Effector memory CD8-positive, alpha-beta T cell (primary cell): ENCODE data around the gene LASP1.
"Not testable (repeated sequence)": the region's sequence is repeated elsewhere in the genome, so short reads cannot be mapped to it uniquely, and the experiment has no call there.

ENCODE experiments used
- ATAC-seq: fragments of 150-1000 bp; cut with Tn5 transposase; replicated peaks from 2 replicates; pipeline ENCODE4 v1.10.0; 2021; ENCODE audit warnings: mild to moderate bottlenecking, moderate library complexity
- DNase-seq, 3 experiments: peaks; one replicate each; pipeline ENCODE4 v3.0.0; 2021
- H3K27ac Mint-ChIP-seq, 2 donors: one replicate each; pipeline ENCODE4 v1.8.0; 2022; ENCODE audit warnings: mild to moderate bottlenecking in 2 of 2, mixed read lengths in 2 of 2, moderate library complexity in 2 of 2
- H3K27me3 Mint-ChIP-seq, 2 donors: one replicate each; pipeline ENCODE4 v1.8.0; 2022; ENCODE audit warnings: mixed read lengths in 2 of 2
- H3K36me3 Mint-ChIP-seq: one replicate; pipeline ENCODE4 v1.8.0; 2022; ENCODE audit warnings: mild to moderate bottlenecking, moderate library complexity, mixed read lengths; ENCODE audit not compliant: insufficient read depth
- H3K4me1 Mint-ChIP-seq, 2 donors: one replicate each; pipeline ENCODE4 v1.8.0; 2022; ENCODE audit warnings: low read depth in 2 of 2, mixed read lengths in 2 of 2
- H3K4me3 Mint-ChIP-seq, 2 donors: one replicate each; pipeline ENCODE4 v1.8.0; 2022; ENCODE audit warnings: mild to moderate bottlenecking in 2 of 2, mixed read lengths in 2 of 2, moderate library complexity in 2 of 2
- H3K9me3 Mint-ChIP-seq, 2 donors: one replicate each; pipeline ENCODE4 v1.8.0; 2022; ENCODE audit warnings: mixed read lengths in 2 of 2

Gene LASP1

DNA sequence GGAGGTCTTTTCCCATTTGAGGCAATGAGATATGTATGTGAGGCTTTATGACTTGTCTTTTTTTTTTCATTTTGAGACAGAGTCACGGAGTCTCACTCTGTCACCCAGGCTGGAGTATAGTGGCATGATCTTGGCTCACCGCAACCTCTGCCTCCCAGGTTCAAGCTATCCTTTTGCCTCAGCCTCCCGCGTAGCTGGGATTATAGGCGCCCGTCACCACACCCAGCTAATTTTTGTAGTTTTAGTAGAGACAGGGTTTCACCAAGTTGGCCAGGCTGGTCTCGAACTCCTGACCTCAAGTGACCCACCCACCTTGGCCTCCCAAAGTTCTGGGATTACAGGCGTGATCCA, 41.8 kb downstream of the LASP1 start:
- H3K4me3 Mint-ChIP-seq: peak overlapping the region in 1 of 2 donors; percentile 51
- H3K9me3 Mint-ChIP-seq, ATAC-seq, H3K27me3 Mint-ChIP-seq, DNase-seq: not testable (repeated sequence)
- H3K36me3 Mint-ChIP-seq: peaks cover 84% of the 10 kb centered on the region
- H3K27ac Mint-ChIP-seq: peak overlapping the region; percentile 86 to 89
- H3K4me1 Mint-ChIP-seq: peaks cover 18 to 48% of the 10 kb centered on the region in 2 donors

DNA sequence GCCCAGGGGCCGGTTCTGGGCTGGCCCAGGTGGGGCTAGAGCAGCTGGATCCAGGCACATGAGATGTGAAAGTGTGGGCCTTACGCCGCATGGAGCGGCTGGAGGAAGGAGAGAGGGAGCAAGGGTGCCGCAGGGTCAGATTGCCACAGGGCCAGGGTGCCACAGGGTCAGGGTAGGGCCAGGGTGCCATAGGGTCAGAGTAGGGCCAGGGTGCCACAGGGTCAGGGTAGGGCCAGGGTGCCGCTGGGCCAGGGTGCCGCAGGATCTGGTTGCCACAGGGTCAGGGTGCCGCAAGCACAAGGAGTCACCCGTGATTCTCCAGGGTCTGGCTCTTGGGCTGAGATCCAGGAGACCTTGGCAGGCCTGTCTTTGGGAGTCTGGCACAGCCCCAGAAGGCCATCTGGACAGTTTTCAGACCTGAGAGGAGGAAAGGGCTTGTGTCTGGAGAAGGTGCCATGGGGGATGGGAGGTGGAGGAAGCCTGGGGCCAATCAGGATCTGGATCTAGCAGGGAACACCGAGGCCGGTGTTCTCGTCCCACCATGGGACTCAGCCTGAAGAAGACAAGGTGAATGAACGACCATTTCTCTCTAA, 42.5 kb downstream of the LASP1 start:
- H3K36me3 Mint-ChIP-seq: peaks cover 86% of the 10 kb centered on the region
- ATAC-seq (no peak), DNase-seq (no peak)
- peak overlapping the region; percentile 86 to 89 for H3K27ac Mint-ChIP-seq
- H3K4me3 Mint-ChIP-seq: peak overlapping the region in 1 of 2 donors; percentile 51
- no peaks in the 10 kb centered on the region for H3K27me3 Mint-ChIP-seq
- H3K9me3 Mint-ChIP-seq: no peaks in the 10 kb centered on the region
- H3K4me1 Mint-ChIP-seq: peaks cover 20 to 52% of the 10 kb centered on the region in 2 donors

DNA sequence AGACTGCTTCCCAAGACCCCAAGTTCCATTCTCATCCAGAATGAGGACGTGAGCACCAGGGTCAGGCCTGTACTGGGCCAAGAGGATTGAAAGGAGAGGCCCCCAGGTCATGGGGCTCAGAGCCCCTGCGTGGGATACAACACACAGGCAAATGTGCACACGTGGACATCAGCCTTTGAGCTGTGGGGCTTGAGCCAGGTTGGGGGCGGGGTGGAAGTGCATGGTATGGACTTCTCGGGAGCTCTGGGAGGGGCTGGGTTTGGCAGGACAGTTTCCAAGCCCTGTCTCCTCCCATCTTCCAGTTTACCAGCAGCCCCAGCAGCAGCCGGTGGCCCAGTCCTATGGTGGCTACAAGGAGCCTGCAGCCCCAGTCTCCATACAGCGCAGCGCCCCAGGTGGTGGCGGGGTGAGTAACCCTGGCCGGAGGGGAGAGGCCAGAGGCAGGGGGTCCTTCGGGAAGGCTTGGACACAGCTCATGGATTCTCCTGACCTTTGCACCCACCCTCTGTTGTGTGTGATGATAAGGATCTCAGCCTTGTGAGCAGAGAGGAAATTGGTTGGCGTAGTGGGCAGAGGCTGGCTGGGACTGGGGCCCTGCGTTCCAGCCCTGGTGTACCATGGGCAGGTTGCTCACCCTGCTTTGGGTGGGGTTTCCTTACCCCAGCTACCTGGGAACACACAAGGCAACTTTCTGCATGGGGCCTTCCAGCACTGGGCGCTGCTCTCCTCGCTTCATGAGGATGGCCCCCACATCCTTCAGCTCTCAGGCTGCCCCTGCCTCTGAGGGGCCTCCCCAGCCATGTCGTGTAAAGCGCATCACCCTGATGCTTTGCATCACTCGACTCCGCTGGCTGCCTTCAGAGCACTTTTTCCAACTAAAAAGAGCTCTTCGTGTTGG, 45.1 kb downstream of the LASP1 start:
- peaks cover 16 to 45% of the 10 kb centered on the region in 2 donors for H3K4me1 Mint-ChIP-seq
- no peaks in the 10 kb centered on the region for H3K27me3 Mint-ChIP-seq
- no peaks in the 10 kb centered on the region for H3K9me3 Mint-ChIP-seq
- ATAC-seq (peak; percentile 33), DNase-seq (no peak)
- peak overlapping the region; percentile 79 to 88 for H3K27ac Mint-ChIP-seq
- peaks cover 90% of the 10 kb centered on the region for H3K36me3 Mint-ChIP-seq
- H3K4me3 Mint-ChIP-seq: peak overlapping the region in 1 of 2 donors; percentile 69

DNA sequence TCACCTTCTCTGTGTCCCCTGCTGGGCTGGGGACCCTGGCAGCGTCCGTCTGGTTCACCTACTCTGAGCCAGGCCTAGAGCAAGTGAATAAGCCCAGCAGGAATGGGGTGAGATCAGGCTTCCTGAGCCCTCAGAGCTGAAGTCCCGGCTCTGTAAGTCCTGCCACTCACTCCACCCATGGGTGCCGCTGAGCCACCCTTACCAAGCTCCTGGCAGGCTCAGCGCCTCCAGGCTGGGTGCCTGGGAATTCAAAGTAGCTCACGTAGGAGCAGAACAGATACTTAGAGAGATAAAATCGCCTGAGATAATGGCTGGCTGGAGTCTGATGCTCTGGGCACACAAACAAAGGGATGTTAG, 45.8 kb downstream of the LASP1 start:
- DNase-seq (no peak), ATAC-seq (no peak)
- Mint-ChIP-seq H3K27me3 (no peaks in the 10 kb centered on the region), H3K27ac (peak overlapping the region; percentile 79 to 88), H3K9me3 (no peaks in the 10 kb centered on the region), H3K4me3 (peak overlapping the region in 1 of 2 donors; percentile 45), H3K4me1 (peaks cover 19 to 44% of the 10 kb centered on the region in 2 donors), H3K36me3 (peaks cover 94% of the 10 kb centered on the region)

- H3K36me3 Mint-ChIP-seq: peaks cover 93% of the 10 kb centered on the region
- ATAC-seq (no peak), DNase-seq (no peak)
- H3K9me3 Mint-ChIP-seq: no peaks in the 10 kb centered on the region
- H3K27me3 Mint-ChIP-seq: no peaks in the 10 kb centered on the region
- H3K4me3 Mint-ChIP-seq: no peak overlapping the region
- peaks cover 22 to 40% of the 10 kb centered on the region in 2 donors for H3K4me1 Mint-ChIP-seq
- peak overlapping the region; percentile 60 to 88 for H3K27ac Mint-ChIP-seq
These were observed 46.9 kb downstream of the LASP1 start for GRCh38 chr17:38916771-38917170.

GRCh38 chr17:38917259-38917658, 47.4 kb downstream of the LASP1 start:
- Mint-ChIP-seq H3K4me3 (no peak overlapping the region), H3K9me3 (no peaks in the 10 kb centered on the region), H3K27me3 (no peaks in the 10 kb centered on the region), H3K36me3 (peaks cover 93% of the 10 kb centered on the region), H3K27ac (peak overlapping the region; percentile 60 to 88), H3K4me1 (peaks cover 26 to 42% of the 10 kb centered on the region in 2 donors)
- ATAC-seq: no peak
- no peak for DNase-seq

GRCh38 chr17:38918129-38918913, 48.5 kb downstream of the LASP1 start:
- Mint-ChIP-seq H3K4me3 (no peak overlapping the region), H3K9me3 (no peaks in the 10 kb centered on the region), H3K27ac (peak overlapping the region in 1 of 2 donors; percentile 78), H3K27me3 (no peaks in the 10 kb centered on the region), H3K36me3 (peaks cover 92% of the 10 kb centered on the region), H3K4me1 (peaks cover 21 to 41% of the 10 kb centered on the region in 2 donors)
- DNase-seq (no peak), ATAC-seq (no peak)

DNA sequence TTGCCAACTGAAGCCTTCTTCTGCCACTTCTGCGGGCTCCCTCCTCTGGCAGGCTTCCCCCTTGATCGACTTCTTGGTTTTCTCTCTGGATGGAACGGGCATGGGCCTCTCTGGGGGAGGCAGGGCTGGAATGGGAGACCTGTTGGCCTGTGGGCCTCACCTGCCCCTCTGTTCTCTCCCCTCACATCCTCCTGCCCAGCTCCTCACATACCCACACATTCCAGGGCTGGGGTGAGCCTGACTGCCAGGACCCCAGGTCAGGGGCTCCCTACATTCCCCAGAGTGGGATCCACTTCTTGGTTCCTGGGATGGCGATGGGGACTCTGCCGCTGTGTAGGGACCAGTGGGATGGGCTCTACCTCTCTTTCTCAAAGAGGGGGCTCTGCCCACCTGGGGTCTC, 49.1 kb downstream of the LASP1 start:
- DNase-seq (no peak), ATAC-seq (no peak)
- H3K36me3 Mint-ChIP-seq: peaks cover 87% of the 10 kb centered on the region
- H3K4me3 Mint-ChIP-seq: no peak overlapping the region
- peaks cover 21 to 37% of the 10 kb centered on the region in 2 donors for H3K4me1 Mint-ChIP-seq
- H3K9me3 Mint-ChIP-seq: no peaks in the 10 kb centered on the region
- H3K27me3 Mint-ChIP-seq: no peaks in the 10 kb centered on the region
- H3K27ac Mint-ChIP-seq: peak overlapping the region in 1 of 2 donors; percentile 78

GRCh38 chr17:38919316-38920078, 49.6 kb downstream of the LASP1 start:
- Mint-ChIP-seq H3K9me3 (no peaks in the 10 kb centered on the region), H3K36me3 (peaks cover 81% of the 10 kb centered on the region), H3K27ac (peak overlapping the region; percentile 77 to 91), H3K27me3 (no peaks in the 10 kb centered on the region), H3K4me1 (peaks cover 21 to 33% of the 10 kb centered on the region in 2 donors), H3K4me3 (no peak overlapping the region)
- no peak for DNase-seq
- no peak for ATAC-seq

- H3K4me3 Mint-ChIP-seq: no peak overlapping the region
- peak overlapping the region; percentile 77 to 91 for H3K27ac Mint-ChIP-seq
- ATAC-seq (no peak), DNase-seq (no peak)
- H3K27me3 Mint-ChIP-seq: no peaks in the 10 kb centered on the region
- H3K9me3 Mint-ChIP-seq: no peaks in the 10 kb centered on the region
- H3K36me3 Mint-ChIP-seq: peaks cover 72% of the 10 kb centered on the region
- H3K4me1 Mint-ChIP-seq: peaks cover 30 to 34% of the 10 kb centered on the region in 2 donors
These were observed 50.8 kb downstream of the LASP1 start for GRCh38 chr17:38920374-38921291.

GRCh38 chr17:38921756-38922411, 52.0 kb downstream of the LASP1 start:
- H3K4me3 Mint-ChIP-seq: no peak overlapping the region
- peak overlapping the region; percentile 85 to 91 for H3K27ac Mint-ChIP-seq
- H3K27me3 Mint-ChIP-seq: no peaks in the 10 kb centered on the region
- ATAC-seq: no peak
- DNase-seq: no peak
- H3K4me1 Mint-ChIP-seq: peaks cover 37 to 40% of the 10 kb centered on the region in 2 donors
- no peaks in the 10 kb centered on the region for H3K9me3 Mint-ChIP-seq
- peaks cover 66% of the 10 kb centered on the region for H3K36me3 Mint-ChIP-seq
